HEK293 (cell line): ENCODE results near the gene KREMEN2.

Source experiments
- CTCF ChIA-PET: fragments of 350-600 bp; formaldehyde crosslinking; extraction: SDS; loops from one replicate; lab custom pipeline; 2021; ENCODE audit warnings: antibody characterized with exemption; lab: Yijun Ruan, JAX
- POLR2A ChIA-PET: fragments of 300-600 bp; formaldehyde crosslinking; extraction: SDS; loops from one replicate; lab custom pipeline; 2020; ENCODE audit warnings: antibody characterized with exemption, inconsistent platforms; lab: Yijun Ruan, JAX
- H3K27ac ChIP-seq: fragments of 200-500 bp; sonication (Bioruptor generic); 2 replicates; pipeline ENCODE4 v1.5.1; 2014; ENCODE audit warnings: low read depth, low read length, control low read depth, inconsistent platforms; ENCODE audit errors: extremely low read depth
- H3K36me3 ChIP-seq, 2 experiments: fragments of 200-500 bp in 1 of 2; sonication (Bioruptor generic) in 1 of 2; 1 replicate in 1 of 2; 2 replicates in 1 of 2; pipeline ENCODE4 v1.5.1; 2014 to 2017; ENCODE audit warnings: inconsistent platforms in 2 of 2, low read length in 2 of 2; ENCODE audit not compliant: control insufficient read depth in 2 of 2, insufficient read depth in 1 of 2
- H3K4me1 ChIP-seq: fragments of 200-500 bp; sonication (Bioruptor generic); 2 replicates; pipeline ENCODE4 v1.5.1; 2014; ENCODE audit warnings: mild to moderate bottlenecking, low read length, inconsistent platforms; ENCODE audit not compliant: control insufficient read depth, insufficient read depth
- H3K4me3 ChIP-seq: 2 replicates; pipeline ENCODE4 v1.5.1; 2011; ENCODE audit warnings: low read depth, mild to moderate bottlenecking, control low read depth, low read length, moderate library complexity
- H3K9me3 ChIP-seq: fragments of 200-500 bp; sonication (Bioruptor generic); 2 replicates; pipeline ENCODE4 v1.5.1; 2014; ENCODE audit warnings: low read depth, low read length, inconsistent platforms; ENCODE audit not compliant: control insufficient read depth, insufficient read depth
- GLIS2 ChIP-seq: fragments of 450-650 bp; formaldehyde crosslinking; IDR thresholded peaks from 2 replicates; pipeline ENCODE4 v1.5.1; 2016; ENCODE audit warnings: missing biosample characterization, missing genetic modification characterization
- HIC1 ChIP-seq: fragments of 450-650 bp; formaldehyde crosslinking; IDR thresholded peaks from 2 replicates; pipeline ENCODE4 v1.5.1; 2016; ENCODE audit warnings: missing biosample characterization, missing genetic modification characterization
- MEIS1 ChIP-seq: sonication (generic); formaldehyde crosslinking; IDR thresholded peaks from 2 replicates; pipeline ENCODE4 v1.8.1; 2022; ENCODE audit warnings: missing genetic modification reagents, mild to moderate bottlenecking, borderline replicate concordance
- SCRT2 ChIP-seq: fragments of 450-650 bp; formaldehyde crosslinking; IDR thresholded peaks from 2 replicates; pipeline ENCODE4 v1.5.1; 2016; ENCODE audit warnings: missing biosample characterization, missing genetic modification characterization
- YY2 ChIP-seq: fragments of 450-650 bp; formaldehyde crosslinking; IDR thresholded peaks from 2 replicates; pipeline ENCODE4 v1.5.1; 2016; ENCODE audit warnings: missing biosample characterization, missing genetic modification characterization
- ZBTB48 ChIP-seq: fragments of 450-650 bp; formaldehyde crosslinking; IDR thresholded peaks from 2 replicates; pipeline ENCODE4 v1.5.1; 2016; ENCODE audit warnings: missing biosample characterization, missing genetic modification characterization
- ZBTB49 ChIP-seq: fragments of 450-650 bp; formaldehyde crosslinking; IDR thresholded peaks from 2 replicates; pipeline ENCODE4 v1.5.1; 2016; ENCODE audit warnings: missing biosample characterization, missing genetic modification characterization, low read depth
- ZNF112 ChIP-seq: fragments of 450-650 bp; formaldehyde crosslinking; IDR thresholded peaks from 2 replicates; pipeline ENCODE4 v1.5.0; 2017; ENCODE audit warnings: missing biosample characterization, missing genetic modification characterization
- ZNF146 ChIP-seq: fragments of 450-650 bp; formaldehyde crosslinking; IDR thresholded peaks from 2 replicates; pipeline ENCODE4 v1.5.1; 2016; ENCODE audit warnings: missing biosample characterization, missing genetic modification characterization
- ZNF292 ChIP-seq: fragments of 450-650 bp; formaldehyde crosslinking; IDR thresholded peaks from 2 replicates; pipeline ENCODE4 v1.5.1; 2016; ENCODE audit warnings: low read depth, missing biosample characterization, missing genetic modification characterization, borderline replicate concordance
- ZNF521 ChIP-seq: fragments of 450-650 bp; formaldehyde crosslinking; IDR thresholded peaks from 2 replicates; pipeline ENCODE4 v1.5.1; 2017; ENCODE audit warnings: missing biosample characterization, mild to moderate bottlenecking, missing genetic modification characterization
- ZNF792 ChIP-seq: fragments of 450-650 bp; formaldehyde crosslinking; IDR thresholded peaks from 2 replicates; pipeline ENCODE4 v1.5.1; 2016; ENCODE audit warnings: missing biosample characterization, missing genetic modification characterization

The KREMEN2 gene

GRCh38 chr16:2975161-2975795 lies 11.2 kb downstream of the KREMEN2 start (continued):
- TF ChIP-seq GLIS2 (peak; percentile 33; the same call in 1 of the 2 replicates), SCRT2 (tag by site-specific recombination) (peak; percentile 28; the same call in 1 of the 2 replicates)
- TF ChIP-seq, all 188 proteins: peak for 4

GRCh38 chr16:2976201-2976600 lies 12.1 kb downstream of the KREMEN2 start:
- Histone ChIP-seq H3K27ac (no peak overlapping the region), H3K36me3 (peaks cover 3 to 69% of the 10 kb centered on the region in 2 experiments; a peak in 2 of 3 replicates), H3K4me1 (peaks cover 7% of the 10 kb centered on the region), H3K9me3 (no peaks in the 10 kb centered on the region), H3K4me3 (no peak overlapping the region)
- no peak for TF ChIP-seq ZNF292 (tag by site-specific recombination)
- no peak for TF ChIP-seq YY2 (tag by site-specific recombination)
- TF ChIP-seq ZNF792 (tag by site-specific recombination): no peak
- TF ChIP-seq ZNF112 (tag by site-specific recombination): no peak
- no peak for TF ChIP-seq ZNF521 (tag by site-specific recombination)
- ChIA-PET POLR2A (interaction anchor here (0.9 kb wide), 1 partner anchor 11 kb away, joined by 4 read pairs; no protein-coding TSS in a partner anchor), CTCF (no interaction called here)

GRCh38 chr16:2976673-2977072 lies 12.6 kb downstream of the KREMEN2 start:
- H3K36me3 ChIP-seq: peaks cover 3 to 65% of the 10 kb centered on the region in 2 experiments; a peak in 2 of 3 replicates
- no peak overlapping the region for H3K4me3 ChIP-seq
- TF ChIP-seq ZBTB49 (tag by site-specific recombination) (no peak), MEIS1 (CRISPR knock-in tag) (no peak), HIC1 (tag by site-specific recombination) (peak; percentile 80)
- no peak overlapping the region for H3K27ac ChIP-seq
- POLR2A ChIA-PET: interaction anchor here (1.1 kb wide), 1 partner anchor 54 kb away, joined by 3 read pairs; no protein-coding TSS in a partner anchor
- CTCF ChIA-PET: interaction anchor here (1.3 kb wide), 1 partner anchor 45 kb away, joined by 3 read pairs; no protein-coding TSS in a partner anchor
- H3K9me3 ChIP-seq: no peaks in the 10 kb centered on the region
- peaks cover 7% of the 10 kb centered on the region for H3K4me1 ChIP-seq

- Histone ChIP-seq H3K9me3 (no peaks in the 10 kb centered on the region), H3K4me1 (peaks cover 7% of the 10 kb centered on the region), H3K27ac (no peak overlapping the region), H3K4me3 (no peak overlapping the region), H3K36me3 (peaks cover 3 to 57% of the 10 kb centered on the region in 2 experiments; a peak in 2 of 3 replicates)
- peak; percentile 27; the same call in 1 of the 2 replicates for TF ChIP-seq ZBTB48 (tag by site-specific recombination)
- TF ChIP-seq ZNF146 (tag by site-specific recombination): no peak
- POLR2A ChIA-PET: interaction anchor here (1.1 to 2.4 kb wide), 2 partner anchors 8 to 54 kb away, joined by 3 to 9 read pairs; partner anchors contain the start of gene PAQR4
- CTCF ChIA-PET: interaction anchor here (0.8 to 1.3 kb wide), 3 partner anchors 7 to 44 kb away, joined by 3 to 7 read pairs (median 6); no protein-coding TSS in a partner anchor
Observed at GRCh38 chr16:2977440-2977839, 13.4 kb downstream of the KREMEN2 start.
